Measurements from ENCODE around the gene MRM1.
"Not testable (repeated sequence)": the region's sequence is repeated elsewhere in the genome, so short reads cannot be mapped to it uniquely, and the experiment has no call there.

MRM1 gene

DNA sequence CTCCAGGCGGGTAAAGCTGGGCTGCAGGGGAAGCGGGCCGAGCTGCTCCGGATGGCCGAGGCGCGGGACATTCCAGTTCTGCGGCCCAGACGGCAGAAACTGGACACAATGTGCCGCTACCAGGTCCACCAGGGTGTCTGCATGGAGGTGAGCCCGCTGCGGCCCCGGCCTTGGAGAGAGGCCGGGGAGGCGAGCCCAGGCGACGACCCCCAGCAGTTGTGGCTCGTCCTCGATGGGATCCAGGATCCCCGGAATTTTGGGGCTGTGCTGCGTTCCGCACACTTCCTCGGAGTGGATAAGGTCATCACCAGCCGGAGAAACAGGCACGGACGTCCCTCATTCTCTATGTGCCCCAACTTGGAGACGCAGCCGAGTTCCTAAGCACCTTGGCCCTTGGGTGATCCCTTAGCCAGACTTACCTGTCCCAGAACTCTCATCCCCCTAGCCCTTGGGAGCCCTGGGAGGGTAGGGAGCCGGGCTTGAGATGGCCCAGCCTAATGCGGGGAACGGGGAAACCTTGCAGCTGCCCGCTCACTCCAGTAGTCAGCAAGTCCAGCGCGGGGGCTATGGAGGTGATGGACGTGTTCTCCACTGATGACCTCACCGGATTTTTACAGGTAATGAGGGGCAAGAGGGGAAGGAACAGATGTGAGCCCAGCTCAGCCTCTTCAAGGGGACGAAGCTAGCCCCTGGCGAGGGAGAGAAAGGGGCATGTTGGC, 806 bp downstream of the MRM1 start:
- no peak for DNase-seq

DNA sequence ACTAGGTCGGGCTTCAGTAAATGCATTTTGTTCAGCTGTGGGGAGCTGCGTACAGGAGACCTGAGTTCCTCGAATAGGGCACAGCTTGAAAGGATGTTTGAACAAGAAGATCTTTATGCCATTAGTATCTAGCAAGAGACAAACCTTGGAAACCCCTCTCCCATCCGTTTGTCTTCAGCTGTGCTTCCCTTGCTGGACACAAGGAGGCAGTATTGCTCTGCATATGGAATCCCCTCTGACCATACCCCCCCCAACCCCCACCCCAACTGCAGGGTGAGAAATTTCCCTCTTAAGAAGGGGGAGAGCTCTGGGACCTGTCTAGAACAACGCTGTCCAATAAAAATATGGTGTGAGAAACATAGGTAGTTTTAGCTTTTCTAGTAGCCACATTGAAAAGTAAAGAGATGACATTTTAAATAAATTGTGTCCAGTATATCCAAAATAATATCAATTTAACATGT, 1.6 kb downstream of the MRM1 start:
- peak; percentile 54 for DNase-seq

DNA sequence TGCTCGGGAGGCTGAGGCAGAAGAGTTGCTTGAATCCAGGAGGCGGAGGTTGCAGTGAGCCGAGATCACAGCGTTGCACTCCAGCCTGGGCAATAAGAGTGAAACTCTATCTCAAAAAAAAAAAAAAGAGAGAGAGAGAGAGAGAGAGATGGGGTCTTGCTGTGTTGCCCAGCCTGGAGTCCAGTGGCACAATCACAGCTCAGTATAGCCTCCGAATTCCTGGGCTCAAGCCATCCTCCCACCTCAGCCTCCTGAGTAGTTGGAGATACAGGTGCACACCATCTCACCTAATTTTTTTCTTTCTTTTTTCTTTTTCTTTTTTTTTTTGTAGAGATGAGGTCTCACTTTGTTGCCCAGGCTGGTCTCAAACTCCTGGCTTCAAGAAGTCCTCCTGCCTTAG, 3.6 kb downstream of the MRM1 start:
- not testable (repeated sequence) for DNase-seq

DNA sequence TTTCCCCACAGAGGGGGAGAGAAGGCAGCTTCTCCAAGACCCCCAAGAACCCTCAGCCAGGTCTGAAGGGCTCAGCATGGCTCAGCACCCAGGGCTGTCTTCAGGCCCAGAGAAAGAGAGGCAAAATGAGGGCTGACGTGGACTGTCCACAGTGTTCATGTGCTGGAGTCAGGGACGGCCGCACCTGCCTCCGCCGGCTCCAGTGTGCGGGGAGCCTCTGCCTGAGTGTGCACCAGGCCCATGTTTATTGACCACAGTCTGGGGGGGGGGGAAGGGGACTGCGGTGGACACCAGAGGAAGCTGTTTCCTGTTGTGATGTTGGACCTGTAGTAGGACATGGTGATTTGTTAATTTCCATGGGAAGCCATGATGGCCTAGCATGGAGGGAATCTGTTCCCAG, 6.9 kb downstream of the MRM1 start:
- no peak for DNase-seq

DNA sequence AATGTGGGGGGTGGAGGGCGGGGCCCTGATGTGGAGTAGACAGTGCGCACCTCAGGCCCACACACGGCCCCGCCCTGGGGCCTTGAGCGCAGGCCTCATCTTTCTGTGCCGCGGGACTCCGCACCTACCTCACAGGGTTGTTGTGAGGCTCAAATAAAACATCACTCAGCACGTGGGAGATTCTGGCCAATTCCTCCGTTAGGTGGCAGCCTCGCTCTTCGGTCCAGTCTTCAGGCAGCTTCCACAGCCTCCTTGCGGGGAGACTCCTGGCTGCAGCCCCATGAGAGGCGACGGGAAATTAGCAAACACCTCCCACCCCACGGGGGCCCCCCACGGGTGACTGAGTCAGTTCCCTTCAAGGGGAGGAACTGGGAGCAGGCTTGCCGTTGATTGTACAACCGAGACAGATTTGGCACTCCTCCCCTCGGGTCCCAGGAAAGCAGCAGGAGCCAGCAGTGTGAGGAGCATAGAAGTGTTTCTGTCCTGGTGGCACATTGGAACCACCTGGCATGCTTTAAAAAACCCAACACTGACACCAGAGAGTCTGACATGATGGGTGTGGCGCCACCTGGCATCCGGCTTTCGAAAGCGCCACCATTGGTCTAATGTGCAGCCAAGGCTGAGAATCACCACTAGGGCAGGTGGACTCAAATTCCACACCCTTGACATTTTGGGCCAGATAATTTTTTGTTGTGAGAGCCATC, 7.6 kb downstream of the MRM1 start:
- DNase-seq: peak; percentile 78

DNA sequence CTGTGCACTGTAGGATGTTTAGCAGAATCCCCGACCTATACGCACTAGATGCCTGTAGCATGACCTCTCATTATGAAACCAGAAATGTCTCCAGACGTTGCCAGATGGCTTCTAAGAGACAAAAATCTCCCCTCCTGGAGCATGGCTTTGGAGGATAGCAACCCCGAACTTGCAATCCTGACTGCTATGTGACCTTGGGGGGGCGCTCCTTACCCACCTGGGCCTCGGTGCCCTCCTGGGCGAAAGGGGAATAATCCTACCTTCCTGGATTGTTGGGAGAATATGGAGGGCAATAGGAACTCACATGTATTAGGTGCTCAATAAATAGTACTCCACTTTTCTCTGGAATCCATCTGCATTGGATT, 8.1 kb downstream of the MRM1 start:
- no peak for DNase-seq

DNA sequence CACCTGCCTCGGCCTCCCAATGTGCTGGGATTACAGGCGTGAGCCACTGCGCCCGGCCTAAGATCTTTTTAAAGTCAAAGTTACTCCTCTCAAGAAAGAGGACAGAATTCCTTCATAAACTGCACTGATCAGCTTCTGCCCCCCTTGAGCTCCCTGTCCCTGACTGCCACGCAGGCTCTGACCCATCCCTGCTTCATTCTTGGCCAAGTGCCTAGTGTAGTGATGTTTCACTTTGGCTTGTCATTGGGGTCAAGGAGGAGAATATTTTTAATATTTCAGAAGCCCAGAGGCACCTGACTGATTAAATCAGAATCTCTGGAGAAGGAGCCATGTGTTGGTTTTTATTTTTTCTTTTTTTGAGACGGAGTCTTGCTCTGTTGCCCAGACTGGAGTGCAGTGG, 9.1 kb downstream of the MRM1 start:
- no peak for DNase-seq

DNA sequence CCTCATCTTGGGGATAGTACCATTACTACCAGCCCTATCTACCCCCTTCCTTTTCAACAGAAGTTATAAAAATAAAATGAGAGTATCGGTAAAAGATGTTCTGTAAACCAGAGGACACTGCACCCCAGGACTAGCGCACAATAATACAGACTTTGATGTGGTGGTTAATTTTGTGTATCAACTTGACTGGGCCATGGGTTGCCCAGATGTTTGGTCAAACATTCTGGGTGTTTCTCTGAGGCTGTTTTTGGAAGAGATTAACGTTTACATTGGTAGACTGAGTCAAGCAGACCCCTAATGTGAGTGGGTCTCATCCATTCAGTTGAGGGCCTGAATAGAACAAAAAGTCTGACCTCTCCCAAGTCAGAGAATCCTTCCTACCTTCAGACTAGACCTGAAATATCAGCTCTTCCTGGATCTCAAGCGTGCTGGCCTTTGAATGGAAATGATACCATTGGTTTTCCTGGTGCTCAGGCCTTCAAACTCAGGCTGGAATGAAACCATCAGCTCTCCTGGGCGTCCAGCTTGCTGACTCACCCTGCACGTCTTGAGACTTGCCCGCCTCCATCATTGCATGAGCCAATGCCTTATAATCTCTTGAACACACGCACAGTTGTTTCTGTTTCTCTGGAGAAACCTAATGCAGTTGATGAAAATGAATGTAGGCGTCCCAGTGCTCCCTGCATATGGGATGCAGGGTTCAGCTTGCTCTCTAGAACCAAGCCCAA, 10.1 kb downstream of the MRM1 start:
- DNase-seq: no peak

DNA sequence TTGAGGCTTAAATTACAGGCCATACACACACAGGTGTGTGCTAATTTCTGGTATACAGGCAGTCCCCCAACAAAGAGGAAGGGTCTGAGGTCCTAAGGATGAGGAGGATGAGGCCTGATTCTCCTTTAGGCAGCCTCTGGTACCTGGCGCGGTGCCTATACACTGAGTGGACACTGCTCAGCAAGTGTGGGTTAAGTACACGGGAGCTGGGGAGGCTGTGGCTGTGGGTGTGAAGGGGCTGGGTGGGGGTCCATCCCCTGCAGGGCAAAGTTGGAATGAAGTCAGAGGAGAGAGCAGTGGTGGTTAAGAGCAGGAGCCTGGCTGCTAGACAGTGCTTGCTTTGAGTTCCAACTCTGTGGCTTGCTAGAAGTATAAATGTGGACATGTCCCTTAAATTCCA, 10.9 kb downstream of the MRM1 start:
- no peak for DNase-seq

DNA sequence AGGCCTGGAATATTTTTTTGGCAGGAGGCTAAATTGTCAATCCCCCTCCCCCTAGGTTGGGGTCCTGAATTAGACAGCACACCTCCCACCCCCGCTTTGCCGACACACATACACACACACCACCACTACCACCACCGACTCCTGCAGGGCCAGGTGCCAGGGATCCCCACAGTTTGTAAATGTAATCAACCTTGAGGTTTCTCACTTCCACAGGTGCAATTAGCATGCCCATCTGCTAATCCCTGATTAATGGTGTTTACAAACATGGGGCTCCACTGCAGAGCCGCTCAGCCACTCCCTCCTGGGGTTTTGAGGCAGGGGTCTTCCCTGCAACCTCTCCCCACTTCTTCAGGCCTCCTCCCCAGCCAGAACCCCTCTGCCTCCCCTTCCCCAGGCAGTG, 11.8 kb downstream of the MRM1 start:
- DNase-seq: no peak

DNA sequence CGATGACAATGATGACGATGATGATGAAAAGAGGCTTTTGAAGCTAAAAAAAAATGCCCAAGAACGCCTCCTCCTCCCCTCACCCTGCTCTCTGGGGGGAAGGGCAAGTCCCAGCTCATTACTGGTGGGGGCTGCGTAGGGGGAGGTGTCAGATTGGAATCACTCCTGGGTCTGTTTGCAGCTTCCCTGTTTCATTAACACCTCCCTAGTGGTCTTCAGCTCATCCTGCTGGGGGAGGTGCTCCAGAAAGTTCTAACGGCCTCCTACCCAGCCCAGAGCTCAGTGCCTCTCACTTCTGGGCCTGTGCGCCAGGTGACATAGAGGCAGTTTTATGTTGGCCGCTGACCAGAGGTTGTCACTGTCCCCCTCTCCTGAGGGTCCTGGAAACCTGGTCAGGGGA, 12.7 kb downstream of the MRM1 start:
- DNase-seq: no peak

DNA sequence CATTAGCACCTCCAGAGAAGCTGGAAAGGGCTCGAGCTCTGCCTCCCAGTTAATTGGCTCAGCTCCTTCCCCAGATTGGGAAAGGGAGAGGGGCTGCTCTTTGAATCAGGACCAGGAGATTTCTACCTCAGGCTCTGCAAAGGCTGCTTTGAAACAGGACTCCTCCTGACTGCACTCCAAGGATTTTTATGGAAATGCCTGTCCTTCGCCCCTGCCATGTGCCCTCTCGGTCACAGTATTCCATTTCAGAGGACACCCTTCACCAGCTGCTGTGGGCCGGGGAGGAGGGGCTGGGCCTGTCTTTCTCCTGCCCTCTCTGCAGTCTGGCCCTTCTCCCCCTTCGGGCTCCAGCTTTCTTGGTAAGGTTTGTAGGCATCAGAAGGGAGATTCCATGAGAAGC, 13.6 kb downstream of the MRM1 start:
- no peak for DNase-seq

DNA sequence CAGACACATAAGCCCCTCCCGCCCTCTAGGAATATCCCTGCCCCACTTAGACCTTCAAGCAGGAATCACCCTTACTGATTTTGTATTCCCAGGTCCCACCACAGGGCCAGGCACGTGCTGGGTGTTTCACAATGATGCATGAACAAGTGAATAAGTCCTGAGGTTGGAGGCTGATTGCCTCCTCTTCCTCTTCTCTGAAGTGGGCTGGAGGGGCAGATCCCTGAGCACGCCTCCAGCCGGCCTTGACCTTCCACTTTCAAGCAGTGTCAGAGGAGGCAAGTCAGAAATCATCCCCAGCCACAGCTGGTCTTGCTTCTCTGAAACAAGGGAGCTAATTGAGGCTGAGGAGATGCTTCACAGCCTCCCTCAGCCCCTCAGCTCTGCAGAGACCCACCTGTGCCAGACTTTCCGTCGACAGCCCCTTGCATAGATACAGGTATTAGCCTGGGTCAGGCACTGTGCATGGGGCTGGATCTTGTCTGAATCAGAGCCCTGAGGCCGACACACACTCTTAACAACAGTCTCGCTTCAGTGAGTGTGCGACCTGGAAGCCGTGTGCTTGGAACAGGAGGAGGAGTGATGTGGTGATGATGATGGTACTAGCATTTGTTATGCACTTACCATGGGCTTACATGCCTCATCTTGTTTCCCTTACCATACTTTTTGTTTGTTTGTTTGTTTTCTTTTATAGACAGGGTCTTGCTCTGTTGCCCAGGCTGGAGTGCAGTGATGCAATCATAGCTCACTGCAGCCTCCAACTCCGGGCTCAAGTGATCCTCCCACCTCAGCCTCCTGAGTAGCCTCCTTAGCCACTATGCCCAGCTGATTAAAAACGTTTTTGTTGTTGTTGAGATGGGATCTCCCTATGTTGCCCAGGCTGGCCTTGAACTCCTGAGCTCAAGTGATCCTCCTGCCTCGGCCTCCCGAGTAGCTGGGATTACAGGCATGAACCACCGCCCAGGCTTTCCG, 15.0 kb downstream of the MRM1 start:
- DNase-seq: no peak

DNA sequence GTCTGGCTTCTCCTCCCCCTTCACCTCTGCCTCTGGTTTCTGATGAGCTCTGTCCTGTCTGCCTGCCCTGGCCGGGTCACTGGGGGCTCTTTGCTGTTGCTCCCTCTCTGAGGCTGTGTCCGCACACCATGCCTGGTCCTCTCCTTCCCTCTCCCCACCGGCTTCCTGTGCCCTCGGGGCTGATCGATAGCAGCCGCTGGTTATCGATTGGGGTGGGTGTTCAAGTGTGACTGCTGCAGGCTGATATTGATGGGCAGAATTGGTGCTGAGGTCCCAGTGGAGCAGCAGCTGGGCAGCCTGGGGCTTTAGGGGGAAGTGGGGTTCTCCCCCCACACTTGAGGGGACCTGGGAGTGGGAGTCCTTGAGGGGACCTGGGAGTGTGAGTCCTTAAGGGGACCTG, 16.4 kb downstream of the MRM1 start:
- no peak for DNase-seq

DNA sequence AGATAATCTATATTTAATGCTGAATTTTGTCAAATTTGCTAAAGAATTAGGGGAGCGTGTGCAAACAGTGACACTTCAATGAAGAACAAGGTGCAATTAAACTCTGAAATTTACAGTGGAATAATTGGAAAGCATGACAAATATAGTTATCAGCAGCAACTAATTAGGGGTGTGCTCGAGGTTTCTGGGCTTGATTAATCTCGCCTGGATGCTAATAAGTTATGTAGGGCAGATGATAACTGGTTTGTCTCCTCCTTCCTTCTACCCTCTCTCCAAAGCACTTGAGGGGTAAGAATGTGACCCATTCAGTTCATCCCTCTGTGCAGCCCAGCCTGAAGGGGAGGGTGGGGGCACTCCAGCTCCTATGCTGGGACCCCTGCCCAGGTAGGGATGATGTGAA, 21.9 kb downstream of the MRM1 start:
- no peak for DNase-seq

DNA sequence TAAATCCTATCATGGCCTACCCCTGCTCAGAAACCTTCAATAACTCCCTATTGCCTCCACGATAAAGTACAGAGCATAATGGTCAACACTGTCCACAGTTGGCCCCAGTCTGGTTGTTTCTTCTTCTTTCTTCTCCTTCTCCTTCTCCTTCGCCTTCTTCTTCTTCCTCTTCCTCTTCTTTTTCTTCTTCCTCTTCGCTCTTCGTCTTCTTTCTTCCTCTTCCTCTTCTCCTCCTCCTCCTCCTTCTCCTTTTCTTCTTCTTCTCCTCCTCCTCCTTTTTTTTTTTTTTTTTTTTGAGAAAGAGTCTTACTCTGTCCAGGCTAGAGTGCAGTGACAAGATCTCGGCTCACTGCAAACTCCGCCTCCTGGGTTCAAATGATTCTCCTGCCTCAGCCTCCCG, 23.8 kb downstream of the MRM1 start:
- DNase-seq: no peak

DNA sequence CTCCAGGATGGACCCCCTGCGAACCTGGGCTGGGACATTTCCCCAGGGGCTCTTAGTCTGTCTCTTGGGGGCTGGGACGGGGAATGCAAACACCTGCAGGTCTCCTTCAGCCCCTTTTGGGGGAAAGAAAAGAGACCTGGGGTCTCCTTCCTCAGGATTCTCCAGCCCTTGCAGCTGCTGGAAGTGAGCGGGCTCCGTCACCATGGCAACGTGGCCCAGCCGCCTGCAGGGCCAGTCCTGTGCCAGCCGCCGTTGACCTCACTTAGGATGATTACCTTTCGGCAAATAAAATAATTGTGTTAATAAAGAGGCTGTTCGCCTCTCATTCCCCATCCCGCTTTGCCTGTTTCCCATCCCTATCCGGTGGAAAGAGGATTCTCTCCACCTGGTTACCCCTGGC, 25.7 kb downstream of the MRM1 start:
- peak; percentile 83 for DNase-seq

DNA sequence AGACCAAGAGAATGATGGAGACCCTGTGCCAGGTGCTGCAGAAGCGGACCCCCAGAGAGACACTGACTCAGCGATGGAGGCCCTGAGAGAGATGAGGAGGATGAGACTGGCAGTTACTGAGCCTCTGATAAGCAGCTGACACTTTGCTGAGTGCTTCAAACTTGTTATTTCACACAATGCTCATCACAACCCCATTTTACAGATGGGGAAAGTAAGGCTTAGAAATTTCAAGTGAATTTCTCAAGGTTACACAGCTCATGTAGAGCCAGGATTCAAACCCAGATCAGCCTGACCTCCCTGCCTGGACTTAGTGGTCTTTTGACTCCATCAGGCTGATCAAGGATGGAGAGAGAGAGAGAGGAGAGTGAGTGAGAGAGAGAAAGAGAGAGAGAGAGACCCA, 27.2 kb downstream of the MRM1 start:
- DNase-seq: no peak

DNA sequence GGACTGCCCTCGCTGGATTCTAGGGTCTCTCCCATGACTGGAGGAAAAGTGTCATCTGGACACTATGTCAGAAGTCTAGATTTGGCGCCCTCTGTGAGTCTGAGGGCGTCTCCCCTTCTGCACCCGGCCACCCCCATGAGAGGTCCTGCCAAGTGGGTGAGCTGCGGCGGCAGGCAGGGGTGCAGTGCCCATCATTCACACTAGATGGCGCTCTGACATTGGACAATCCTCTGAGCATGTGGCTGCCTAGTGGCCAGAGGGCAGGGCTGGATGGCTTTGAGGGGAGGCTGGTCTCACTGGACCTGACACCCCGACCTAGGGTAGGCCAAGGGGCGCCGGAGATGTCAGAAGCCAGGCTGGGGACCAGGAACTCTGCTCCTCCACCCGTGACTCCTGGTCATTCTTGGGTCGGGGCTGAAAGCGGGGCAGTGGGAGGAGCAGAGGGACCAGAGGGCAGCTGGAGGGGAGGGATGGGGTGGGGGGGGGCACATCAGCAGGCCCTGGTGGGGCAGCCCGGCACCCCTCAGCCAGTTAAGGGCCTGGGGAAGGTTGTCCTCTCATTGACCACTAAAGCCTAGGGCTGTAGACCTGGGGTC, 28.0 kb downstream of the MRM1 start:
- peak; percentile 40 for DNase-seq

DNA sequence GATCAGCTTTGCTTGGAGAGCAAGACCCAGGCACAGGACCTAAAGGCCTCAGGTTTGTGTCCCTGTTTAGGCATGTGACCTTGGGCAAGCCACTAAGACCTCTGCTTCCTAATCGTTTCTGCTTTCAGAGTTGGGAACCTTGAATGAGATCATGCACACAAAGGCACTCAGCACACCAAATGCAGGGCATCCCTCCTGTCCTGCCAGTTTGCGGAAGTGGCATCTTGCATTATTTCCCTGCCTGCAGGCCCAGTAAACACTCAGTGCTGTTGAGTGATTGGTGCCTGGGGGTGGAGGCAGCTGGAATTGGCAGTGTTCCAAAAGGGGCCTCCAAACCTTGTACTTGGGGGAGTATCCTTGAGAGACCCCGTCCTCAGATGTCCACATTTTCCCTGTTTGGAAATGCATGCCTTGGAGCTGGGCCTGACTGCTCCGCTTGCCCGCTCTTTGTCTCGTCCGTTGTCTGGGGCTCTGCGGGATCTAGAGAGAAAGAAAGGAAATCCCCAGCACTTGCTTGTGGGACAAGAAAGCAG, 28.7 kb downstream of the MRM1 start:
- DNase-seq: no peak

DNA sequence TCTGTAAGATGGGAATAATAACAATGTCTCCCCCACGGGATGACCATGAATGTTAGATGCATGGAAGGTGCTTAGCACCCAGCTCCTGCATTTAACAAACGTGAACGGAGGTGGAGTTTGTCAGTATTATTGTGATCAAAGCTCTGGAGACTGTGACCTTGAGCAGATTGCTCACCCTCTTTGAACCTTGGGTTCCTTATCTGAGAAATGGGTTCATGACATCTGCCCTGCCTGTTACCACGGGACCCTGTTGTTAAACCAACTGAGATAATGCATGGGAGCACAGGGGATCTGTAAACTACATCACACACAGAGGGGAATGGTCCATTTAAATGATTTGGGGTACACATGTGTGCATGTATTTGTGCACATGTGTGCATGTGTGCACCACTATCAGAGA, 29.6 kb downstream of the MRM1 start:
- no peak for DNase-seq
